Measurements from ENCODE around the gene SIK2.

SIK2 gene

GRCh38 chr11:111606986-111607385, 4.7 kb downstream of the SIK2 start:
- POLR2A ChIA-PET (ENCODE audit: low non-redundant PET) = no interaction called here
- DNase-seq (ENCODE audit: low spot score) = no peak
- no peak for TF ChIP-seq CTCF (conservative IDR thresholded peaks at IDR 0.05; ENCODE audit: low read depth)
- CTCF ChIA-PET = no interaction called here
- no peak overlapping the region for H3K27ac ChIP-seq

- H3K27ac ChIP-seq = no peak overlapping the region
- no peak for TF ChIP-seq CTCF (conservative IDR thresholded peaks at IDR 0.05; ENCODE audit: low read depth)
- POLR2A ChIA-PET (ENCODE audit: low non-redundant PET) = no interaction called here
- DNase-seq (ENCODE audit: low spot score) = no peak
- CTCF ChIA-PET = no interaction called here
Observed at GRCh38 chr11:111607751-111608150, 5.5 kb downstream of the SIK2 start.

GRCh38 chr11:111612224-111612623, 10.0 kb downstream of the SIK2 start:
- TF ChIP-seq CTCF (conservative IDR thresholded peaks at IDR 0.05; ENCODE audit: low read depth) = no peak
- ChIA-PET POLR2A (ENCODE audit: low non-redundant PET) (no interaction called here), CTCF (interaction anchor here (0.6 kb wide), 1 partner anchor 35 kb away, joined by 3 read pairs; no protein-coding TSS in a partner anchor)
- DNase-seq (ENCODE audit: low spot score) = no peak
- no peak overlapping the region for H3K27ac ChIP-seq

GRCh38 chr11:111617286-111617685, 15.0 kb downstream of the SIK2 start:
- ChIA-PET POLR2A (ENCODE audit: low non-redundant PET) (no interaction called here), CTCF (no interaction called here)
- no peak for DNase-seq (ENCODE audit: low spot score)
- no peak overlapping the region for H3K27ac ChIP-seq
- TF ChIP-seq CTCF (conservative IDR thresholded peaks at IDR 0.05; ENCODE audit: low read depth) = no peak

GRCh38 chr11:111620518-111620917, 18.3 kb downstream of the SIK2 start:
- ChIA-PET POLR2A (ENCODE audit: low non-redundant PET) (no interaction called here), CTCF (interaction anchor here (1.3 kb wide), 1 partner anchor 16 kb away, joined by 6 read pairs; no protein-coding TSS in a partner anchor)
- TF ChIP-seq CTCF (conservative IDR thresholded peaks at IDR 0.05; ENCODE audit: low read depth) = no peak
- no peak overlapping the region for H3K27ac ChIP-seq
- no peak for DNase-seq (ENCODE audit: low spot score)

GRCh38 chr11:111623527-111624030, 21.3 kb downstream of the SIK2 start:
- ChIA-PET POLR2A (ENCODE audit: low non-redundant PET) (no interaction called here), CTCF (no interaction called here)
- TF ChIP-seq CTCF (conservative IDR thresholded peaks at IDR 0.05; ENCODE audit: low read depth) = no peak
- no peak for DNase-seq (ENCODE audit: low spot score)
- H3K27ac ChIP-seq = no peak overlapping the region

- TF ChIP-seq CTCF (conservative IDR thresholded peaks at IDR 0.05; ENCODE audit: low read depth) = no peak
- DNase-seq (ENCODE audit: low spot score) = no peak
- H3K27ac ChIP-seq = no peak overlapping the region
- ChIA-PET POLR2A (ENCODE audit: low non-redundant PET) (no interaction called here), CTCF (no interaction called here)
Observed at GRCh38 chr11:111624608-111625007, 22.4 kb downstream of the SIK2 start.
